D721Med (cell line): Measurements from ENCODE around the gene PIP5KL1.

Experiments
- DNase-seq: peaks from one replicate; pipeline ENCODE4 v3.0.0; 2011; ENCODE audit warnings: low spot score; ENCODE audit not compliant: insufficient read length
- FAIRE-seq: peaks from 2 replicates; lab custom pipeline; 2011; peaks lifted over from hg19 to GRCh38; lab: Jason Lieb, UNC
- CTCF ChIP-seq: IDR thresholded peaks from 2 replicates; pipeline ENCODE4 v1.5.1; 2012; ENCODE audit warnings: mild to moderate bottlenecking, control low read depth; ENCODE audit not compliant: insufficient read depth; ENCODE audit errors: missing control alignments

Gene PIP5KL1

DNA sequence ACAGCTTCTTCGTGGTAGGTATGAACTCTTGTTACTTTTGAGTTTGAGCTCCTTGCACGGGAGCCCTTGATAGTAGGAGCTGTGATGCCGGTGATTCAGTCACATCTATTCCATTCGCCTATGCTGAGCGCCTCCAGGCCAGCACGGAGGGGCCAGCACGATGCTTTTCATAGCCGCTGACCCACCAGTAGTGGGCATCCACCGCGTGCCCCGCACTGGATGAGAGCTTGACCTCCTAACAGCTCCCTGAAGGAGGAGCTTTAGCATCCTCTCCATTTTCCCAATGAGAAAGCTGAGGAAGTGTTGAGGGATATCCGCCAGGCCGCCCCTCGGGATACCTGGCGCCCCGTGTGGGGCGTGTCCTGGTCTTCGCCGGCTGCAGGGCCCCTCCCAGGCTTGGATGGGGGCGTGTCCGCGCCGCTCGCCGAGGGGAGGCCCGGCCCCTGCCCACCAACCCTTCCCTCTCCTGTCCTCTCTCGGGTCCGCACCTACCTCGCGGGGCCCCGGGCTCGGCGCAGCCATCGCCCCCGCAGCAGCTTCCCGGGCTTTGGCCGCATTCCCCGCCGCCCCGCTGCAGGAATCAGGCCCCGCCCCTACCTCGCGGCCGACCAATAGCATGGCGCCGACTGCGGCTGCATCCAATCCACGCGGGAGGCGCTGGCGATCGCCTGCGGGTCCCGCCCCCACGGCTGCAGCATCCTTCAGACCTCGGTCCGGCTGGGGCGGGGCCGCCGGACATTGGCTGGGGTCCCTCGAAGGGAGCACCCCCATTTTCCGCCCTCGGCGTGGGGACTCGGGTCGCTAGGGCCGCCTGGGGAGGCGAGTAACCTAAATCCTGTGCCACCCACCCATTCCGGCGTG, at the start of gene PIP5KL1:
PIP5KL1 (minus strand) TSS at position 547 of the 861 bp plus-strand sequence; CDS start at position 522, 25 bp downstream.
- no peak for TF ChIP-seq CTCF
- no peak for FAIRE-seq
- DNase-seq = peak; percentile 98

DNA sequence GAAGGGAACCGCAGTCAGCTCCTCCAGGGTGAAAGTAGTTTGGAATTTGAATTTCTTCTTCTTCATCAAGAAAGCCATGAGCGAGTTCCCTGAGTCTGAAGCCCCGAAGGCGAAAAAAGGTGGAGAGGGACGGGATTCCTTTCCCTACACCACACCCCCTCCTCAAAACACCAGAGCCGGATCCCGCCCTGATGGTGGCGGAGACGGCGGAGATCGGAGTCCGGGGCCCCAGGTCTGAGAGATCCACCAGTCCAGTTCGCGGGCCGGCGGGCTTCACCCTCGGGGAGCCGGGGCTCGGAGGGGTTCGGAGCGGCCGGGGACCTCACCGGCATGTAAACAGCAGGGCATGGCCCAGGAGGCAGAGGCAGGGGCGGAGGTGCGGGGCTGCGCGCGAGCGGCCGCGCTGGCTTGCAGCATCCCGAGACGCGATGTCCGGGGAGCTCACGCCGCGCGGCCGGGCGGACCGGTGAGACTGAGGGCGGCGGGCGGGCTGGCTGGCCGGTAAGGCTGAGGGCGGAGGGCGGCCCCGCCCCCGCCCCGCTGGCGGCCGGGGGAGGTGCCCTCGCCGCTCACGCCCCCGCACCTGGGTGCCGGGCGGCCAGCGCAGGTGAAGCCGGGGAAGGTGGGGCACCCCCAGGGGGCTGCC, 49.6 kb upstream of the PIP5KL1 start:
- DNase-seq = no peak
- FAIRE-seq = no peak
- TF ChIP-seq CTCF = no peak

- DNase-seq (no peak), FAIRE-seq (no peak)
- no peak for TF ChIP-seq CTCF
Measured at GRCh38 chr9:127979333-127980059, 48.9 kb upstream of the PIP5KL1 start.

DNA sequence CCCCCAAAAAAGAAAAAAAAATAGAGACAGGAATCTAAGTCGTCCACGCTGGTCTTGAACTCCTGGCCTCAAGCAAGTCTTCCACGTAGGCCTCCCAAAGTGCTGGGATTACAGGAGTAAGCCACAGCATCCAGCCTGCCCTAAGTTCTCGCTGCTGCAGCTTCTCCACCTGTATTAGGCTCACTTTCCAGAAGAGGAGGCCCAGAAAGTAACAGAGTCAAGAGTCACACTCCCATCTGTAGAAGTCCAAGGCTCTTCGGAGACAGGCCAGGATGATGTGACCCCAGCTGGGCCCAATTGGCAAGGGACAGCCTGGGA, 48.4 kb upstream of the PIP5KL1 start:
- DNase-seq = no peak
- TF ChIP-seq CTCF = no peak
- FAIRE-seq = no peak

DNA sequence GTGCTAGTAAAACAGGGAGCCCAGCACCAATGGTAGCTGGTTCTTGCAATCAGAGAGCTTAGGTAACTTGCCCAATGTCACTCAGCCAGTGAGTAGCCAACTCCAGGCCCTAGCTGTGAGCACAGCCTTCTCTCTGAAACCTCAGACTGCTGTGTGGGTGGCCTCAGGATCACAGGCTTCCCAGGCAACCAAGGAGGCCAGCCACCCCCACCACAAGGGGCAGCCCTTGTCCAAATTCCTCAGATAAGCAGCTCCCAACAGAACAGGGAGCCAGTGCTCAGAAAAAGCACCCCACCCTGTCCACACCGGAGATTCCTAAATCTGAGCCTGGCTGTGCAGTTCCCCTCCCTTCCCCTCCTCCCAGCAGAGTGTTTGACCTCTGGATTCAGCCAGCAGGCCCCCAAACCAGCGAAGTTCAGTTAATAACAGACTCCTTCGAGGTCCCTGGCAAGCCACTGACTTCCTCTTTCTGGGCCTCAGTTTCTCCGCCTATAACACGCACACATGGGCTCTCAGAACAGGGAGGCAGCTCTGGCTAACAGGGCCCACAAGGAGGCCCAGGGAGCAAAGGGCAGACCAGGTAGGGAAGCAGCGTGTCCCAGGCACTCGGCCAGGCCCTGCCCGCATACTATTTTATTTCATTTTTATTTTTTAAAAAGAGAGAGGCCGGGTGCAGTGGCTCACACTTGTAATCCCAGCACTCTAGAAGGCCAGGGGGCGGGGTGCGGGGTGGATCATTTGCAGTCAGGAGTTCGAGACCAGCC, 47.5 kb upstream of the PIP5KL1 start:
- no peak for FAIRE-seq
- no peak for TF ChIP-seq CTCF
- no peak for DNase-seq

GRCh38 chr9:127977009-127977883, 46.7 kb upstream of the PIP5KL1 start:
- DNase-seq (no peak), FAIRE-seq (no peak)
- TF ChIP-seq CTCF = no peak
